Measurements from ENCODE around the gene C17orf107. TPM values are rescaled to one million over a fixed set of nuclear protein-coding genes. Genes with fewer than 3 reads are reported as not detected.

C17orf107 gene
- total and polyA plus RNA-seq, 9 donors: 1.1 to 11.8 (median 7.4) TPM

GRCh38 chr17:4880857-4881256 lies 18.5 kb upstream of the C17orf107 start:
- TF ChIP-seq EP300 (IDR thresholded peaks at IDR 0.05) (no peak), POLR2A (IDR thresholded peaks at IDR 0.05) (no peak), CTCF (IDR thresholded peaks at IDR 0.05) (no peak)
- intact Hi-C loops (cut with DNase I): no loop called here
- peak overlapping the region; percentile 14 to 24 for H3K27ac ChIP-seq
- no peaks in the 10 kb centered on the region for H3K27me3 ChIP-seq
- WGBS, 3 donors: 53 to 63% (median 54%) methylated on average over 15 of the region's 15 CpGs
- no peak for DNase-seq
- peaks cover 3% of the 10 kb centered on the region for H3K4me1 ChIP-seq (ENCODE audit: insufficient read depth)
- no peak overlapping the region for H3K4me3 ChIP-seq
- H3K36me3 ChIP-seq: no peaks in the 10 kb centered on the region
- H3K9me3 ChIP-seq: no peaks in the 10 kb centered on the region

- DNase-seq: peak; percentile 63 to 75 (median 67)
- 19 to 27% (median 22%) methylated on average over 9 of the region's 9 CpGs for WGBS, 3 donors
- Histone ChIP-seq H3K4me3 (no peak overlapping the region), H3K27ac (peak overlapping the region in 1 of 2 donors; percentile 24), H3K27me3 (no peaks in the 10 kb centered on the region), H3K4me1 (ENCODE audit: insufficient read depth) (peaks cover 3% of the 10 kb centered on the region), H3K9me3 (no peaks in the 10 kb centered on the region), H3K36me3 (no peaks in the 10 kb centered on the region)
- intact Hi-C loops (cut with DNase I): loop anchor here in 1 of 4 donors (2.0 kb wide), 1 partner anchor 95 kb away; the partner anchor contains the start of gene VMO1
- TF ChIP-seq CTCF (IDR thresholded peaks at IDR 0.05) (peak; percentile 63 to 66 (median 66)), POLR2A (IDR thresholded peaks at IDR 0.05) (no peak)
Measured at GRCh38 chr17:4881761-4882555, 17.4 kb upstream of the C17orf107 start.

- TF ChIP-seq CTCF (IDR thresholded peaks at IDR 0.05) (no peak), POLR2A (IDR thresholded peaks at IDR 0.05) (no peak), EP300 (IDR thresholded peaks at IDR 0.05) (no peak)
- intact Hi-C loops (cut with DNase I): no loop called here
- H3K27me3 ChIP-seq: no peaks in the 10 kb centered on the region
- WGBS, 3 donors: 95 to 100% (median 96%) methylated on average over 4 of the region's 4 CpGs
- H3K4me3 ChIP-seq: no peak overlapping the region
- DNase-seq: no peak
- H3K36me3 ChIP-seq: no peaks in the 10 kb centered on the region
- no peaks in the 10 kb centered on the region for H3K9me3 ChIP-seq
- H3K27ac ChIP-seq: no peak overlapping the region
- H3K4me1 ChIP-seq (ENCODE audit: insufficient read depth): peaks cover 3% of the 10 kb centered on the region
Measured at GRCh38 chr17:4884489-4884888, 14.8 kb upstream of the C17orf107 start.

- H3K4me3 ChIP-seq: no peak overlapping the region
- TF ChIP-seq CTCF (IDR thresholded peaks at IDR 0.05) (no peak), POLR2A (IDR thresholded peaks at IDR 0.05) (no peak), EP300 (IDR thresholded peaks at IDR 0.05) (no peak)
- no peaks in the 10 kb centered on the region for H3K27me3 ChIP-seq
- H3K36me3 ChIP-seq: no peaks in the 10 kb centered on the region
- peaks cover 1% of the 10 kb centered on the region for H3K4me1 ChIP-seq (ENCODE audit: insufficient read depth)
- WGBS, 3 donors: 90 to 96% (median 92%) methylated on average over 12 of the region's 12 CpGs
- intact Hi-C loops (cut with DNase I): loop anchor here in 2 of 4 donors (5.0 kb wide), 2 partner anchors 45 to 100 kb away; partner anchors contain the start of genes GLTPD2 (in 1 of the 2) and VMO1 (in 1 of the 2)
- no peaks in the 10 kb centered on the region for H3K9me3 ChIP-seq
- DNase-seq: no peak
- H3K27ac ChIP-seq: no peak overlapping the region
Measured at GRCh38 chr17:4886830-4887229, 12.5 kb upstream of the C17orf107 start.
